Natural killer cell treated with Interleukin-12 subunit alpha and Interleukin-12 subunit beta and Interleukin-15 and Interleukin-18, amount 100 ng/mL, for 72 hours (primary cell): Measurements from ENCODE around the gene NEDD1. TPM values are rescaled to one million over a fixed set of nuclear protein-coding genes. Genes with fewer than 3 reads are reported as not detected.

Source experiments
- ATAC-seq, 2 donors: fragments of 150-1000 bp; cut with Tn5 transposase in 1 of 2; sonication (Bioruptor Pico), chemical (Tn5 transposase) in 1 of 2; 2 replicates each; pipeline ENCODE4 v1.10.0; 2021
- DNase-seq: peaks from one replicate; pipeline ENCODE4 v3.0.0; 2022; ENCODE audit warnings: low spot score
- H3K27ac Mint-ChIP-seq, 2 donors: 1 replicate in 1 of 2; 2 replicates in 1 of 2; pipeline ENCODE4 v1.8.0; 2022; ENCODE audit warnings: mixed read lengths in 2 of 2, mild to moderate bottlenecking in 1 of 2, moderate library complexity in 1 of 2
- H3K27me3 Mint-ChIP-seq, 2 donors: 1 replicate in 1 of 2; 2 replicates in 1 of 2; pipeline ENCODE4 v1.8.0; 2022; ENCODE audit warnings: mixed read lengths in 2 of 2
- H3K36me3 Mint-ChIP-seq: one replicate; pipeline ENCODE4 v1.8.0; 2022; ENCODE audit warnings: mixed read lengths
- H3K4me1 Mint-ChIP-seq, 2 donors: 1 replicate in 1 of 2; 2 replicates in 1 of 2; pipeline ENCODE4 v1.8.0; 2022; ENCODE audit warnings: low read depth in 2 of 2, mixed read lengths in 2 of 2, mild to moderate bottlenecking in 1 of 2
- H3K4me3 Mint-ChIP-seq: one replicate; pipeline ENCODE4 v1.8.0; 2022; ENCODE audit warnings: mixed read lengths
- H3K9me3 Mint-ChIP-seq: 2 replicates; pipeline ENCODE4 v1.8.0; 2022; ENCODE audit warnings: mixed read lengths
- total RNA-seq, 2 donors: library from RNA; stranded (reverse); gene quantifications; one replicate each; pipeline ENCODE4 v1.2.3, GENCODE V29; 2022

NEDD1 gene
- total RNA-seq, 2 donors from 2014 or later: 31.9 to 35.6 TPM

- ATAC-seq (no peak), DNase-seq (no peak)
- H3K4me1 Mint-ChIP-seq: no peaks in the 10 kb centered on the region
- H3K27me3 Mint-ChIP-seq: peaks cover 23 to 37% of the 10 kb centered on the region in 2 donors
- no peaks in the 10 kb centered on the region for H3K9me3 Mint-ChIP-seq
- H3K27ac Mint-ChIP-seq: no peak overlapping the region
- H3K36me3 Mint-ChIP-seq: no peaks in the 10 kb centered on the region
- H3K4me3 Mint-ChIP-seq: no peak overlapping the region
Observed at GRCh38 chr12:96882862-96883261, 24.2 kb upstream of the NEDD1 start.

DNA sequence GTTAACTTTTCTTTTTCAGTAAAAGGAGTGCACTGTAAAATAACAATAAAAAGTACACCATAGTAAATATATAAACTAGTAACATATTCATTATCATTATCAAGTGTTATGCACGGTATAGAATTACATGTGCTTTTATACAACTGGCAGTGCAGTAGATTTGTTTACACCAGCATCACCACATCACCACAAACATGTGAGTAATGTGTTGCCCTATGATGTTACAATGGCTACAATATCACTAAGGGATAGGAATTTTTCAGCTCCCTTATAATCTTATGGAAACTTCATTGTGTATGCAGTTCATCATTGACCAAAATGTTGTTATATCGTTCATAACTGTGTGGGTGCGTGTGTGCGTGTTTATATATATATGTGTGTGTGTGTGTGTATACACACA lies 23.5 kb upstream of the NEDD1 start:
- Mint-ChIP-seq H3K36me3 (no peaks in the 10 kb centered on the region), H3K4me1 (no peaks in the 10 kb centered on the region), H3K4me3 (no peak overlapping the region), H3K27me3 (peaks cover 18 to 37% of the 10 kb centered on the region in 2 donors), H3K27ac (no peak overlapping the region), H3K9me3 (no peaks in the 10 kb centered on the region)
- ATAC-seq (no peak), DNase-seq (no peak)

GRCh38 chr12:96886998-96887677 lies 19.9 kb upstream of the NEDD1 start:
- no peak for DNase-seq
- no peak overlapping the region for H3K27ac Mint-ChIP-seq
- peaks cover 21 to 32% of the 10 kb centered on the region in 2 donors for H3K27me3 Mint-ChIP-seq
- H3K36me3 Mint-ChIP-seq: no peaks in the 10 kb centered on the region
- no peak overlapping the region for H3K4me3 Mint-ChIP-seq
- H3K9me3 Mint-ChIP-seq: no peaks in the 10 kb centered on the region
- no peaks in the 10 kb centered on the region for H3K4me1 Mint-ChIP-seq
- ATAC-seq: no peak

- H3K27me3 Mint-ChIP-seq: peaks cover 29 to 37% of the 10 kb centered on the region in 2 donors
- H3K36me3 Mint-ChIP-seq: no peaks in the 10 kb centered on the region
- no peak overlapping the region for H3K4me3 Mint-ChIP-seq
- DNase-seq (no peak), ATAC-seq (no peak)
- H3K27ac Mint-ChIP-seq: no peak overlapping the region
- no peaks in the 10 kb centered on the region for H3K9me3 Mint-ChIP-seq
- H3K4me1 Mint-ChIP-seq: no peaks in the 10 kb centered on the region
Observed at GRCh38 chr12:96889273-96889933, 17.7 kb upstream of the NEDD1 start.

DNA sequence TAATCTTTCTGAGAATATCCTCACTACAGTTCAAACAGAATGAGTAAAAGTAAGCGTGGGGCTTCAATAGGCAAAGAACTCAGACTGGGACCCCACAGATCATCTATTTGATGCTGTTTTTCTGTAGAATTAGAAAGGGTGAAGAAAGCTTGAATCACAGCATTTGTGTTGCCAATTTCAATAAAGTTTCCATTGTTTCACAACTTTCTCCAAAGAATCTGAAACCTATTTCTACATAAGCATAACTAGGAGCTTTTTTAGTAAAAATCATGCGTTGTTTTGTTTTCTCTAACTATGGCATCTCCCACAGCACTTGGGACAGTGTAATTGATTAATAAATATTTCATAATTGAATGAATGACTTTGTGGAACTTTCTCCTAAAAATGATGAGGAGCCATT lies 16.7 kb upstream of the NEDD1 start:
- no peak for ATAC-seq
- Mint-ChIP-seq H3K27ac (no peak overlapping the region), H3K4me1 (no peaks in the 10 kb centered on the region), H3K36me3 (no peaks in the 10 kb centered on the region), H3K9me3 (no peaks in the 10 kb centered on the region), H3K4me3 (no peak overlapping the region), H3K27me3 (peaks cover 31 to 41% of the 10 kb centered on the region in 2 donors)
- DNase-seq: no peak

- ATAC-seq: no peak
- no peak for DNase-seq
- Mint-ChIP-seq H3K27me3 (peaks cover 22 to 25% of the 10 kb centered on the region in 2 donors), H3K27ac (no peak overlapping the region), H3K4me1 (no peaks in the 10 kb centered on the region), H3K9me3 (no peaks in the 10 kb centered on the region), H3K36me3 (no peaks in the 10 kb centered on the region), H3K4me3 (no peak overlapping the region)
Observed at GRCh38 chr12:96892104-96892503, 15.0 kb upstream of the NEDD1 start.

DNA sequence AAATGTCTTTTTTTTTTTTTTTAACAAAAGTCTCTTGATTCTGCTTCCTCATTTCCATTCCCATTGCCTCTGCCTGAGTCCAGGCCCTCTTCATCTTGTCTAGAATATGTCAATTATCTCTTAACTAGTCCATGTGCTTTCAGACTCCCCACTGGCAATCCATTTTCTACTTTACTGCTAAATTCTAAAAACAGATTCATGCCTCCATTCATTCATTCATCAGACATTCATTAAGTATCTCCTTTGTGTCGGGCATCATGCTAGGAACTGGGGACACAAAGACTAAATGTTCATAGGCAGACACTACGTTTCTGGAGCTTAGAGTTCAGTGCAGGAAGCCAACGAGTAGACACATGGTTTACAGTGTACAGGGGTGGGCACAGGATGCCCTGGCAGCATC lies 9.6 kb upstream of the NEDD1 start:
- H3K36me3 Mint-ChIP-seq: no peaks in the 10 kb centered on the region
- no peak for ATAC-seq
- no peaks in the 10 kb centered on the region for H3K4me1 Mint-ChIP-seq
- no peak overlapping the region for H3K4me3 Mint-ChIP-seq
- no peak for DNase-seq
- no peaks in the 10 kb centered on the region for H3K9me3 Mint-ChIP-seq
- no peak overlapping the region for H3K27ac Mint-ChIP-seq
- H3K27me3 Mint-ChIP-seq: peaks cover 8 to 11% of the 10 kb centered on the region in 2 donors

DNA sequence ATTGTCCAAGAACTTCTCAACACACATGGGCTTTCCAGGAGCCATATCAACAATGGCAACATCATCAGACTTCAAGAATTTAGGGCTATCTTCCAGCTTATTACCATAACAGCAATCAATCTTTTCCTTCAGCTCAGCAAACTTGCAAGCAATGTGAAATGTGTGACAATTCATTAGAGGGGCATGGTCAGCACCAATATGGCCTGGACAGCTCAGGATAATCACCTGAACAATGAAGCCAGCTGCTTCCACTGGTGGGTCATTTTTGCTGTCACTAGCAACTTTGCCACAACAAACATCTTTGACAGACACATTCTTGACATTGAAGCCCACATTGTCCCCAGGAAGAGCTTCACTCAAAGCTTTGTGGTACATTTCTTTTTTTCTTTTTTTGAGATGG lies 5.9 kb upstream of the NEDD1 start:
- ATAC-seq (no peak), DNase-seq (no peak)
- Mint-ChIP-seq H3K4me1 (peaks cover 2 to 3% of the 10 kb centered on the region in 2 donors), H3K27me3 (peaks cover 0 to 2% of the 10 kb centered on the region in 2 donors), H3K4me3 (no peak overlapping the region), H3K27ac (no peak overlapping the region), H3K36me3 (no peaks in the 10 kb centered on the region), H3K9me3 (no peaks in the 10 kb centered on the region)

GRCh38 chr12:96902076-96902475 lies 5.0 kb upstream of the NEDD1 start:
- H3K36me3 Mint-ChIP-seq: no peaks in the 10 kb centered on the region
- no peak for ATAC-seq
- no peak overlapping the region for H3K27ac Mint-ChIP-seq
- H3K9me3 Mint-ChIP-seq: no peaks in the 10 kb centered on the region
- H3K4me3 Mint-ChIP-seq: no peak overlapping the region
- H3K4me1 Mint-ChIP-seq: peaks cover 10% of the 10 kb centered on the region in 2 donors
- peaks cover 0 to 2% of the 10 kb centered on the region in 2 donors for H3K27me3 Mint-ChIP-seq
- no peak for DNase-seq

GRCh38 chr12:96906498-96906848 lies 584 bp upstream of the NEDD1 start:
- peaks cover 0 to 2% of the 10 kb centered on the region in 2 donors for H3K27me3 Mint-ChIP-seq
- ATAC-seq: no peak
- peaks cover 32 to 41% of the 10 kb centered on the region in 2 donors for H3K4me1 Mint-ChIP-seq
- peaks cover 4% of the 10 kb centered on the region for H3K36me3 Mint-ChIP-seq
- H3K9me3 Mint-ChIP-seq: no peaks in the 10 kb centered on the region
- no peak for DNase-seq
- H3K4me3 Mint-ChIP-seq: peak overlapping the region; percentile 98
- H3K27ac Mint-ChIP-seq: peak overlapping the region; percentile 94 to 95

GRCh38 chr12:96907671-96908422 lies 790 bp downstream of the NEDD1 start:
- peaks cover 34 to 41% of the 10 kb centered on the region in 2 donors for H3K4me1 Mint-ChIP-seq
- peaks cover 4% of the 10 kb centered on the region for H3K36me3 Mint-ChIP-seq
- ATAC-seq (peak; percentile 2 to 34), DNase-seq (no peak)
- no peaks in the 10 kb centered on the region for H3K9me3 Mint-ChIP-seq
- H3K27me3 Mint-ChIP-seq: peaks cover 0 to 2% of the 10 kb centered on the region in 2 donors
- H3K27ac Mint-ChIP-seq: peak overlapping the region; percentile 94 to 95
- H3K4me3 Mint-ChIP-seq: peak overlapping the region; percentile 98

GRCh38 chr12:96908423-96908675 lies 1.3 kb downstream of the NEDD1 start:
- Mint-ChIP-seq H3K36me3 (peaks cover 4% of the 10 kb centered on the region), H3K4me1 (peaks cover 34 to 41% of the 10 kb centered on the region in 2 donors), H3K27me3 (peaks cover 0 to 2% of the 10 kb centered on the region in 2 donors), H3K9me3 (no peaks in the 10 kb centered on the region), H3K4me3 (peak overlapping the region; percentile 98), H3K27ac (peak overlapping the region; percentile 94 to 95)
- no peak for ATAC-seq
- DNase-seq: no peak

GRCh38 chr12:96912261-96912660 lies 5.2 kb downstream of the NEDD1 start:
- Mint-ChIP-seq H3K27me3 (no peaks in the 10 kb centered on the region), H3K4me3 (no peak overlapping the region), H3K4me1 (peaks cover 29 to 43% of the 10 kb centered on the region in 2 donors), H3K27ac (no peak overlapping the region), H3K36me3 (peaks cover 12% of the 10 kb centered on the region), H3K9me3 (no peaks in the 10 kb centered on the region)
- DNase-seq (no peak), ATAC-seq (no peak)

GRCh38 chr12:96912943-96913342 lies 5.9 kb downstream of the NEDD1 start:
- no peak for ATAC-seq
- Mint-ChIP-seq H3K27ac (no peak overlapping the region), H3K4me1 (peaks cover 27 to 38% of the 10 kb centered on the region in 2 donors)

More at GRCh38 chr12:96912943-96913342, 5.9 kb downstream of the NEDD1 start:
- Mint-ChIP-seq H3K36me3 (peaks cover 12% of the 10 kb centered on the region), H3K9me3 (no peaks in the 10 kb centered on the region), H3K27me3 (no peaks in the 10 kb centered on the region), H3K4me3 (no peak overlapping the region)
- DNase-seq: no peak
